ENCODE data around the gene SDK1. TPM values are rescaled to one million over a fixed set of nuclear protein-coding genes. Genes with fewer than 3 reads are reported as not detected.

Gene SDK1
- total RNA-seq, 4 donors from 2014 or later = 1.3 to 5.0 (median 2.0) TPM

GRCh38 chr7:4143511-4144171 lies 842.6 kb downstream of the SDK1 start:
- Histone ChIP-seq H3K36me3 (no peaks in the 10 kb centered on the region), H3K9me3 (no peaks in the 10 kb centered on the region), H3K4me1 (no peaks in the 10 kb centered on the region), H3K4me3 (replicated peaks in 1 of 3) (no peak overlapping the region), H3K27me3 (no peaks in the 10 kb centered on the region), H3K27ac (no peak overlapping the region)
- no peak for DNase-seq
- 83 to 90% methylated on average over 16 to 23 of the region's 27 CpGs for WGBS, 2 donors
- TF ChIP-seq CTCF (IDR thresholded peaks at IDR 0.05) = no peak
- TF ChIP-seq POLR2A (IDR thresholded peaks at IDR 0.05) = no peak
- intact Hi-C loops (cut with DNase I) = no loop called here

GRCh38 chr7:4144172-4144701 lies 843.2 kb downstream of the SDK1 start:
- Histone ChIP-seq H3K36me3 (no peaks in the 10 kb centered on the region), H3K4me1 (no peaks in the 10 kb centered on the region), H3K4me3 (replicated peaks in 1 of 3) (no peak overlapping the region), H3K9me3 (no peaks in the 10 kb centered on the region), H3K27me3 (no peaks in the 10 kb centered on the region), H3K27ac (no peak overlapping the region)
- no peak for TF ChIP-seq POLR2A (IDR thresholded peaks at IDR 0.05)
- no peak for TF ChIP-seq CTCF (IDR thresholded peaks at IDR 0.05)
- intact Hi-C loops (cut with DNase I) = no loop called here
- 43 to 52% methylated on average over 13 to 19 of the region's 20 CpGs for WGBS, 2 donors
- DNase-seq = no peak

- H3K9me3 ChIP-seq = no peaks in the 10 kb centered on the region
- no peak for DNase-seq
- no peak overlapping the region for H3K4me3 ChIP-seq (replicated peaks in 1 of 3)
- TF ChIP-seq CTCF (IDR thresholded peaks at IDR 0.05) (no peak), POLR2A (IDR thresholded peaks at IDR 0.05) (no peak)
- WGBS, 2 donors = 22 to 34% methylated on average over 20 to 25 of the region's 25 CpGs
- intact Hi-C loops (cut with DNase I) = no loop called here
- H3K27me3 ChIP-seq = no peaks in the 10 kb centered on the region
- H3K27ac ChIP-seq = no peak overlapping the region
- no peaks in the 10 kb centered on the region for H3K4me1 ChIP-seq
- no peaks in the 10 kb centered on the region for H3K36me3 ChIP-seq
These were observed 843.9 kb downstream of the SDK1 start for GRCh38 chr7:4144811-4145510.

- no peaks in the 10 kb centered on the region for H3K36me3 ChIP-seq
- no peak overlapping the region for H3K27ac ChIP-seq
- DNase-seq = no peak
- 86 to 100% methylated on average over 3 to 13 of the region's 14 CpGs for WGBS, 2 donors
- no peak overlapping the region for H3K4me3 ChIP-seq (replicated peaks in 1 of 3)
- no peaks in the 10 kb centered on the region for H3K4me1 ChIP-seq
- H3K27me3 ChIP-seq = no peaks in the 10 kb centered on the region
- TF ChIP-seq CTCF (IDR thresholded peaks at IDR 0.05) (no peak), POLR2A (IDR thresholded peaks at IDR 0.05) (no peak)
- no peaks in the 10 kb centered on the region for H3K9me3 ChIP-seq
- intact Hi-C loops (cut with DNase I) = no loop called here
These were observed 844.5 kb downstream of the SDK1 start for GRCh38 chr7:4145576-4145975.
